H9 (cell line): ENCODE data around the gene CD300H. TPM values are rescaled to one million over a fixed set of nuclear protein-coding genes. Genes with fewer than 3 reads are reported as not detected.

Experiments
- DNase-seq: peaks from one replicate; pipeline ENCODE4 v3.0.0-alpha.2; 2017
- H2AFZ ChIP-seq: one replicate; pipeline ENCODE4 v1.6.1; 2013; ENCODE audit warnings: mild to moderate bottlenecking, low read length, control low read depth, moderate library complexity
- H2AK5ac ChIP-seq: 2 replicates; pipeline ENCODE4 v1.6.1; 2013; ENCODE audit warnings: low read length, control low read depth, mixed read lengths; ENCODE audit not compliant: insufficient read length
- H2BK120ac ChIP-seq: one replicate; pipeline ENCODE4 v1.6.1; 2013; ENCODE audit warnings: low read depth, mild to moderate bottlenecking, low read length, control low read depth, inconsistent platforms; ENCODE audit not compliant: poor library complexity, severe bottlenecking
- H2BK12ac ChIP-seq: 2 replicates; pipeline ENCODE4 v1.6.1; 2013; ENCODE audit warnings: low read length, control low read depth, mixed read lengths, low read depth; ENCODE audit not compliant: insufficient read length
- H2BK15ac ChIP-seq: 2 replicates; pipeline ENCODE4 v1.6.1; 2013; ENCODE audit warnings: low read depth, low read length, control low read depth
- H2BK20ac ChIP-seq: one replicate; pipeline ENCODE4 v1.6.1; 2013; ENCODE audit warnings: low read depth, mild to moderate bottlenecking, low read length, control low read depth, inconsistent platforms; ENCODE audit not compliant: poor library complexity, severe bottlenecking
- H2BK5ac ChIP-seq: 2 replicates; pipeline ENCODE4 v1.6.1; 2013; ENCODE audit warnings: low read length, control low read depth, mixed read lengths; ENCODE audit not compliant: insufficient read length
- H3K14ac ChIP-seq: 2 replicates; pipeline ENCODE4 v1.6.1; 2013; ENCODE audit warnings: low read length, control low read depth; ENCODE audit not compliant: insufficient read depth
- H3K18ac ChIP-seq: 2 replicates; pipeline ENCODE4 v1.6.1; 2013; ENCODE audit warnings: low read depth, mild to moderate bottlenecking, mixed read lengths, low read length, control low read depth; ENCODE audit not compliant: insufficient read length
- H3K23ac ChIP-seq: 2 replicates; pipeline ENCODE4 v1.6.1; 2013; ENCODE audit warnings: low read length, control low read depth, mixed read lengths, low read depth; ENCODE audit not compliant: insufficient read length
- H3K23me2 ChIP-seq: 2 replicates; pipeline ENCODE4 v1.6.1; 2013; ENCODE audit warnings: low read depth, mild to moderate bottlenecking, mixed read lengths, low read length, control low read depth; ENCODE audit not compliant: insufficient read length, poor library complexity, severe bottlenecking
- H3K27ac ChIP-seq: 2 replicates; pipeline ENCODE4 v1.5.1; 2013; ENCODE audit warnings: low read length, control low read depth, mixed read lengths, low read depth; ENCODE audit not compliant: insufficient read length
- H3K27me3 ChIP-seq: 2 replicates; pipeline ENCODE4 v1.6.1; 2013; ENCODE audit warnings: low read length, control low read depth, inconsistent platforms; ENCODE audit not compliant: insufficient read depth
- H3K4ac ChIP-seq: 2 replicates; pipeline ENCODE4 v1.6.1; 2013; ENCODE audit warnings: low read depth, mild to moderate bottlenecking, control low read depth, inconsistent platforms, low read length, moderate library complexity
- H3K4me1 ChIP-seq: 2 replicates; pipeline ENCODE4 v1.6.1; 2013; ENCODE audit warnings: low read length, control low read depth, inconsistent platforms; ENCODE audit not compliant: insufficient read depth
- H3K4me2 ChIP-seq: 2 replicates; pipeline ENCODE4 v1.6.1; 2013; ENCODE audit warnings: low read length, control low read depth, mixed read lengths; ENCODE audit not compliant: insufficient read length, insufficient read depth
- H3K56ac ChIP-seq: 2 replicates; pipeline ENCODE4 v1.6.1; 2013; ENCODE audit warnings: low read depth, mild to moderate bottlenecking, mixed read lengths, low read length, control low read depth; ENCODE audit not compliant: insufficient read length
- H3K79me1 ChIP-seq: 2 replicates; pipeline ENCODE4 v1.6.1; 2013; ENCODE audit warnings: low read depth, mild to moderate bottlenecking, moderate library complexity, low read length, control low read depth, inconsistent platforms; ENCODE audit not compliant: insufficient read depth, poor library complexity, severe bottlenecking
- H3K79me2 ChIP-seq: 2 replicates; pipeline ENCODE4 v1.6.1; 2013; ENCODE audit warnings: low read length, control low read depth, inconsistent platforms; ENCODE audit not compliant: insufficient read depth
- H3K9ac ChIP-seq: 2 replicates; pipeline ENCODE4 v1.6.1; 2013; ENCODE audit warnings: low read length, control low read depth, mixed read lengths; ENCODE audit not compliant: insufficient read length; ENCODE audit errors: extremely low read depth
- H3K9me3 ChIP-seq: one replicate; pipeline ENCODE4 v1.6.1; 2013; ENCODE audit warnings: low read depth, low read length, inconsistent platforms; ENCODE audit not compliant: control insufficient read depth
- H3T11ph ChIP-seq: one replicate; pipeline ENCODE4 v1.6.1; 2013; ENCODE audit warnings: mild to moderate bottlenecking, low read length, control low read depth, inconsistent platforms
- H4K20me1 ChIP-seq: one replicate; pipeline ENCODE4 v1.6.1; 2013; ENCODE audit not compliant: control insufficient read depth, insufficient read length, insufficient read depth
- H4K5ac ChIP-seq: 2 replicates; pipeline ENCODE4 v1.6.1; 2013; ENCODE audit warnings: low read depth, mild to moderate bottlenecking, mixed read lengths, low read length, control low read depth; ENCODE audit not compliant: insufficient read length
- H4K8ac ChIP-seq: replicated peaks from 2 replicates; pipeline ENCODE4 v1.6.1; 2013; ENCODE audit warnings: low read length, control low read depth, mixed read lengths, low read depth; ENCODE audit not compliant: insufficient read length
- H4K91ac ChIP-seq: 2 replicates; pipeline ENCODE4 v1.6.1; 2013; ENCODE audit warnings: low read depth, mild to moderate bottlenecking, moderate library complexity, mixed read lengths, low read length, control low read depth; ENCODE audit not compliant: insufficient read length
- H3K27ac Mint-ChIP-seq, 3 experiments: 2 replicates in 2 of 3; 3 replicates in 1 of 3; pipeline ENCODE4 v1.8.0; 2020 to 2021; ENCODE audit warnings: mixed read lengths in 3 of 3, mild to moderate bottlenecking in 1 of 3, moderate library complexity in 1 of 3
- H3K27me3 Mint-ChIP-seq: 2 replicates; pipeline ENCODE4 v1.8.0; 2021; ENCODE audit warnings: low read depth, mild to moderate bottlenecking, moderate library complexity, mixed read lengths
- H3K36me3 Mint-ChIP-seq, 3 experiments: 2 replicates in 2 of 3; 3 replicates in 1 of 3; pipeline ENCODE4 v1.8.0; 2020 to 2021; ENCODE audit warnings: low read depth in 3 of 3, mixed read lengths in 3 of 3; ENCODE audit not compliant: insufficient read depth in 1 of 3
- H3K4me1 Mint-ChIP-seq, 2 experiments: 2 replicates each; pipeline ENCODE4 v1.8.0; 2020; ENCODE audit warnings: mixed read lengths in 2 of 2
- H3K4me3 Mint-ChIP-seq, 2 experiments: 2 replicates in 1 of 2; 3 replicates in 1 of 2; pipeline ENCODE4 v1.8.0; 2020 to 2021; ENCODE audit warnings: mild to moderate bottlenecking in 2 of 2, mixed read lengths in 2 of 2, moderate library complexity in 1 of 2
- H3K9me3 Mint-ChIP-seq, 2 experiments: 2 replicates in 1 of 2; 3 replicates in 1 of 2; pipeline ENCODE4 v1.8.0; 2020; ENCODE audit warnings: mild to moderate bottlenecking in 2 of 2, mixed read lengths in 2 of 2, moderate library complexity in 1 of 2
- WGBS: extraction: QIAGEN DNeasy Blood & Tissue Kit; methylation state at CpG from one replicate; pipeline ENCODE4 v1.1.7; 2013; ENCODE audit warnings: missing lambda C conversion rate, low lambda C conversion rate, mixed read lengths; ENCODE audit not compliant: insufficient read length; ENCODE audit errors: extremely low coverage; 5-methylcytosine and 5-hydroxymethylcytosine counted together
- total RNA-seq: library from RNA; stranded (reverse); gene quantifications from 2 replicates; pipeline ENCODE4 v1.2.1, GENCODE V29; 2021
- TF ChIP-seq, protein P1 (sequence below): fragments of 200-600 bp; sonication (generic); conservative IDR thresholded peaks from 3 replicates; pipeline ENCODE4 v1.8.0; 2021; ENCODE audit warnings: antibody characterized with exemption, mild to moderate bottlenecking

Gene CD300H
- total RNA-seq, 1 experiment from 2014 or later: not detected

DNA sequence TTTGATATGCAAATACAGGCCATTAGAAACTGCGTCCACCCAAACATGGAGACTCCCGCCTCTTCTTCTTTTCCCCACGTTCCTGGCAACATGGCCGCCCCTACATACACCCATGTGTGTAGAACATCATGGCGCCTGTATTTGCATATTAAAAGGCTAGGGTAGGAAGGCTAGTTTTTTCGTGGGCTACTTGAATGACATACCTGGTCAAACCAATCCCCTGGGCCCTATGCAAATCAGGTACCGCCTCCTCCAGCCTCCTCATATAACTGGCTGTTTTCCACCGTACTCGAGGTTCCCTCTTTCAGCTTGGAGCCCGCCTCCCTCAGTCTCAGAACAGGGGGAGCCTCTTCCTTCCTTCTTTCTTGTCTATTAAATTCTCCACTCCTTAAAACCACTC is 35.2 kb downstream of the CD300H start:
- Histone ChIP-seq H3K18ac (no peak overlapping the region), H3K14ac (no peak overlapping the region), H3K9ac (no peak overlapping the region), H3K79me2 (no peaks in the 10 kb centered on the region), H2BK20ac (no peak overlapping the region), H3K9me3 (no peaks in the 10 kb centered on the region), H4K8ac (no peak overlapping the region), H3K79me1 (no peaks in the 10 kb centered on the region), H3K56ac (no peak overlapping the region), H2BK12ac (no peak overlapping the region), H3K23me2 (no peaks in the 10 kb centered on the region), H4K20me1 (no peaks in the 10 kb centered on the region), H3K27me3 (no peaks in the 10 kb centered on the region; the same call in 1 of the 2 replicates), H3K4me2 (no peak overlapping the region), H2BK5ac (no peak overlapping the region), H2AK5ac (no peak overlapping the region), H3K27ac (no peak overlapping the region), H2AFZ (no peak overlapping the region), H3T11ph (no peak overlapping the region), H4K5ac (no peak overlapping the region), H2BK15ac (no peak overlapping the region), H4K91ac (no peak overlapping the region), H3K23ac (no peak overlapping the region), H2BK120ac (no peak overlapping the region), H3K4me1 (peaks cover 2% of the 10 kb centered on the region), H3K4ac (no peak overlapping the region)
- H3K4me1 Mint-ChIP-seq: peaks cover 8 to 10% of the 10 kb centered on the region in 2 experiments
- no CpG with 5 or more reads among the region's 10 CpGs for WGBS
- no peaks in the 10 kb centered on the region; a peak in 2 of 5 replicates for H3K9me3 Mint-ChIP-seq
- H3K36me3 Mint-ChIP-seq: no peaks in the 10 kb centered on the region; a peak in 2 of 7 replicates
- TF ChIP-seq, protein P1, sequence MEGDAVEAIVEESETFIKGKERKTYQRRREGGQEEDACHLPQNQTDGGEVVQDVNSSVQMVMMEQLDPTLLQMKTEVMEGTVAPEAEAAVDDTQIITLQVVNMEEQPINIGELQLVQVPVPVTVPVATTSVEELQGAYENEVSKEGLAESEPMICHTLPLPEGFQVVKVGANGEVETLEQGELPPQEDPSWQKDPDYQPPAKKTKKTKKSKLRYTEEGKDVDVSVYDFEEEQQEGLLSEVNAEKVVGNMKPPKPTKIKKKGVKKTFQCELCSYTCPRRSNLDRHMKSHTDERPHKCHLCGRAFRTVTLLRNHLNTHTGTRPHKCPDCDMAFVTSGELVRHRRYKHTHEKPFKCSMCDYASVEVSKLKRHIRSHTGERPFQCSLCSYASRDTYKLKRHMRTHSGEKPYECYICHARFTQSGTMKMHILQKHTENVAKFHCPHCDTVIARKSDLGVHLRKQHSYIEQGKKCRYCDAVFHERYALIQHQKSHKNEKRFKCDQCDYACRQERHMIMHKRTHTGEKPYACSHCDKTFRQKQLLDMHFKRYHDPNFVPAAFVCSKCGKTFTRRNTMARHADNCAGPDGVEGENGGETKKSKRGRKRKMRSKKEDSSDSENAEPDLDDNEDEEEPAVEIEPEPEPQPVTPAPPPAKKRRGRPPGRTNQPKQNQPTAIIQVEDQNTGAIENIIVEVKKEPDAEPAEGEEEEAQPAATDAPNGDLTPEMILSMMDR: no peak
- DNase-seq: peak; percentile 84
- H3K27ac Mint-ChIP-seq: peak overlapping the region in 1 of 3 experiments; percentile 37; a peak in 1 of 7 replicates
- 0 out of 5 replicates have a peak overlapping the region, but pooled peaks of 1 of the 2 experiments have one; percentile 2 for H3K4me3 Mint-ChIP-seq
- H3K27me3 Mint-ChIP-seq: peaks cover 55% of the 10 kb centered on the region
